Neural cell (in vitro differentiated cells): ENCODE results near the gene MEAK7. TPM values are rescaled to one million over a fixed set of nuclear protein-coding genes. Genes with fewer than 3 reads are reported as not detected.
"Not testable (repeated sequence)": the region's sequence is repeated elsewhere in the genome, so short reads cannot be mapped to it uniquely, and the experiment has no call there.

Source experiments
- H2AFZ ChIP-seq: fragments of 200-600, 300-800 bp; sonication (generic), shearing (Covaris generic); 2 replicates; pipeline ENCODE4 v1.6.0; 2014; ENCODE audit warnings: low read depth, mild to moderate bottlenecking, antibody characterized with exemption, low read length, moderate library complexity
- H3F3A ChIP-seq: fragments of 200-600 bp; shearing (Covaris generic); 2 replicates; pipeline ENCODE4 v1.6.1; 2016; ENCODE audit warnings: mild to moderate bottlenecking, moderate library complexity, mixed read lengths, antibody characterized with exemption, low read length; ENCODE audit not compliant: insufficient read depth, poor library complexity, severe bottlenecking
- H3K27ac ChIP-seq: fragments of 200-600, 300-800 bp; sonication (generic), shearing (Covaris generic); 2 replicates; pipeline ENCODE4 v1.5.1; 2014; ENCODE audit warnings: mild to moderate bottlenecking, low read length, moderate library complexity
- H3K27me3 ChIP-seq: fragments of 300-800, 200-600 bp; sonication (generic), shearing (Covaris generic); 2 replicates; pipeline ENCODE4 v1.6.0; 2014; ENCODE audit warnings: mild to moderate bottlenecking, low read depth, low read length, moderate library complexity; ENCODE audit not compliant: insufficient read depth
- H3K36me3 ChIP-seq: fragments of 300-800, 200-600 bp; sonication (generic), shearing (Covaris generic); 2 replicates; pipeline ENCODE4 v1.5.1; 2014; ENCODE audit warnings: mild to moderate bottlenecking, antibody characterized with exemption, low read length, moderate library complexity; ENCODE audit not compliant: insufficient read depth
- H3K4me2 ChIP-seq: fragments of 300-800, 200-600 bp; sonication (generic), shearing (Covaris generic); 2 replicates; pipeline ENCODE4 v1.6.0; 2014; ENCODE audit warnings: mild to moderate bottlenecking, low read length
- H3K4me3 ChIP-seq: fragments of 300-800, 200-600 bp; sonication (generic), shearing (Covaris generic); 2 replicates; pipeline ENCODE4 v1.5.1; 2014; ENCODE audit warnings: mild to moderate bottlenecking, low read length, moderate library complexity
- H3K79me2 ChIP-seq: fragments of 200-600 bp; shearing (Covaris generic); replicated peaks from 2 replicates; pipeline ENCODE4 v1.6.0; 2014; ENCODE audit warnings: mild to moderate bottlenecking, low read length, moderate library complexity; ENCODE audit not compliant: insufficient read depth
- H3K9ac ChIP-seq: fragments of 300-800, 200-600 bp; sonication (generic), shearing (Covaris generic); 2 replicates; pipeline ENCODE4 v1.6.1; 2016; ENCODE audit warnings: mild to moderate bottlenecking, low read length, mixed read lengths
- H3K9me2 ChIP-seq: fragments of 200-600 bp; shearing (Covaris generic); 2 replicates; pipeline ENCODE4 v1.6.1; 2016; ENCODE audit warnings: mild to moderate bottlenecking, low read length, mixed read lengths; ENCODE audit not compliant: insufficient read depth
- H3K9me3 ChIP-seq: fragments of 200-600, 300-800 bp; sonication (generic), shearing (Covaris generic); 2 replicates; pipeline ENCODE4 v1.6.1; 2016; ENCODE audit warnings: mild to moderate bottlenecking, mixed run types, low read length, moderate library complexity, mixed read lengths
- H4K20me1 ChIP-seq: fragments of 200-600 bp; shearing (Covaris generic); 2 replicates; pipeline ENCODE4 v1.6.1; 2016; ENCODE audit warnings: mild to moderate bottlenecking, mixed run types; ENCODE audit not compliant: insufficient read depth
- CTCF ChIP-seq: fragments of 450-650 bp; IDR thresholded peaks from 2 replicates; pipeline ENCODE4 v1.5.1; 2014; ENCODE audit warnings: antibody characterized with exemption, mild to moderate bottlenecking, moderate library complexity; ENCODE audit not compliant: poor library complexity, severe bottlenecking
- EZH2 ChIP-seq: fragments of 200-600, 300-800 bp; shearing (Covaris generic), sonication (generic); IDR thresholded peaks from 2 replicates; pipeline ENCODE4 v1.6.1; 2014; ENCODE audit warnings: antibody characterized with exemption, low read length, borderline replicate concordance, mild to moderate bottlenecking; ENCODE audit not compliant: insufficient read depth, poor library complexity, severe bottlenecking
- MXI1 ChIP-seq: fragments of 450-650 bp; conservative IDR thresholded peaks from 2 replicates; pipeline ENCODE4 v1.6.1; 2014; ENCODE audit warnings: antibody characterized with exemption, mild to moderate bottlenecking; ENCODE audit not compliant: poor library complexity, severe bottlenecking
- POLR2AphosphoS5 ChIP-seq: IDR thresholded peaks from 2 replicates; pipeline ENCODE4 v1.6.1; 2012
- RAD21 ChIP-seq: fragments of 450-650 bp; conservative IDR thresholded peaks from 2 replicates; pipeline ENCODE4 v1.6.1; 2014; ENCODE audit warnings: antibody characterized with exemption, mild to moderate bottlenecking, moderate library complexity
- REST ChIP-seq: IDR thresholded peaks from 2 replicates; pipeline ENCODE4 v1.6.1; 2012; ENCODE audit warnings: borderline replicate concordance
- SMC3 ChIP-seq: fragments of 450-650 bp; conservative IDR thresholded peaks from 2 replicates; pipeline ENCODE4 v1.6.1; 2014; ENCODE audit warnings: antibody characterized with exemption, mild to moderate bottlenecking, moderate library complexity; ENCODE audit not compliant: poor library complexity
- TAF1 ChIP-seq: IDR thresholded peaks from 2 replicates; pipeline ENCODE4 v1.6.1; 2012; ENCODE audit warnings: low read depth
- polyA plus RNA-seq: library from polyadenylated mRNA; depleted of rRNA; stranded (reverse); fragments of >200 nt; gene quantifications from 2 replicates; pipeline ENCODE4 v1.2.3, GENCODE V29; 2014

The MEAK7 gene
- polyA plus RNA-seq, 1 donor from 2014 or later = 12.4 TPM

- H3K4me3 ChIP-seq = no peak overlapping the region
- H3K9ac ChIP-seq = peak overlapping the region; percentile 2
- no peak overlapping the region for H2AFZ ChIP-seq
- H3F3A ChIP-seq = no peaks in the 10 kb centered on the region
- H3K4me2 ChIP-seq = no peak overlapping the region
- no peaks in the 10 kb centered on the region for H3K79me2 ChIP-seq
- no peaks in the 10 kb centered on the region for H3K9me3 ChIP-seq
- H3K27ac ChIP-seq = no peak overlapping the region
- TF ChIP-seq SMC3 = no peak
- TF ChIP-seq EZH2 = no peak
- no peak for TF ChIP-seq TAF1
- TF ChIP-seq CTCF = no peak
- TF ChIP-seq REST = no peak
- TF ChIP-seq RAD21 = no peak
- no peaks in the 10 kb centered on the region for H3K9me2 ChIP-seq
- H3K36me3 ChIP-seq = no peaks in the 10 kb centered on the region
- no peaks in the 10 kb centered on the region for H4K20me1 ChIP-seq
- H3K27me3 ChIP-seq = no peaks in the 10 kb centered on the region
Observed at GRCh38 chr16:84526794-84527531, 22.5 kb upstream of the MEAK7 start.

- H3F3A ChIP-seq, H3K4me3 ChIP-seq, H2AFZ ChIP-seq, H3K27ac ChIP-seq, H3K9ac ChIP-seq, H3K79me2 ChIP-seq, H4K20me1 ChIP-seq, H3K4me2 ChIP-seq, H3K27me3 ChIP-seq, H3K36me3 ChIP-seq, H3K9me2 ChIP-seq, H3K9me3 ChIP-seq: not testable (repeated sequence)
Observed at GRCh38 chr16:84524941-84525581, 20.6 kb upstream of the MEAK7 start.

- H4K20me1 ChIP-seq = no peaks in the 10 kb centered on the region
- no peaks in the 10 kb centered on the region for H3K27me3 ChIP-seq
- H3F3A ChIP-seq = no peaks in the 10 kb centered on the region
- H3K79me2 ChIP-seq = no peaks in the 10 kb centered on the region
- no peaks in the 10 kb centered on the region for H3K36me3 ChIP-seq
- TF ChIP-seq EZH2 = no peak
- no peak for TF ChIP-seq CTCF
- TF ChIP-seq POLR2AphosphoS5 = no peak
- no peak for TF ChIP-seq TAF1
- no peak for TF ChIP-seq RAD21
- TF ChIP-seq MXI1 = no peak
- no peak for TF ChIP-seq SMC3
- no peaks in the 10 kb centered on the region for H3K9me3 ChIP-seq
- H2AFZ ChIP-seq = no peak overlapping the region
- no peak overlapping the region for H3K9ac ChIP-seq
- H3K27ac ChIP-seq = no peak overlapping the region
- H3K4me2 ChIP-seq = no peak overlapping the region
- H3K4me3 ChIP-seq = no peak overlapping the region
- no peaks in the 10 kb centered on the region for H3K9me2 ChIP-seq
Observed at GRCh38 chr16:84524346-84524920, 20.0 kb upstream of the MEAK7 start.
